GM21825 (cell line): ENCODE results near the gene SIRPB1.
"Not testable (repeated sequence)": the region's sequence is repeated elsewhere in the genome, so short reads cannot be mapped to it uniquely, and the experiment has no call there.

Experiments
- ATAC-seq: cut with Tn5 transposase; IDR thresholded peaks from one replicate; pipeline ENCODE4 v1.9.1; 2021; ENCODE audit warnings: mild to moderate bottlenecking, moderate library complexity; ENCODE audit not compliant: unreplicated experiment

SIRPB1 gene

DNA sequence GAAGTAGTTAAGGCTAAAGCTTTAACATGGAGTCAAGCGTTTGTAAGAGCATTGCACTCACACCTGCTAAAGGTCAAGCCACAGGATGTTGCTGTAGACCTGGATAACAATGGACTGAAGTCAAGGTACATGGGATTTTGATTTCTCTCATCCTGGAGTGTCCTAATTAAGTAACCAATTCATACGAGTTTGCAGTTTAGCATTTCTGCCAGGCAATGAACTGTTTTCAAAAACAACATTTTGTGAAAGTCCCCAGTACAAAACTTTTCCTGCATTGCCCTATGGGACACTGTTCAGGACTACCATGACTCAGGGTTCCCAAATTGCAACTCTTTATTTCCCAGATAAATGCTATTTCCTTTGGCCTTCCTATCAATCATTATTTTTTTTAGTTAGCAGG lies 17.4 kb upstream of the SIRPB1 start:
- no peak for ATAC-seq

DNA sequence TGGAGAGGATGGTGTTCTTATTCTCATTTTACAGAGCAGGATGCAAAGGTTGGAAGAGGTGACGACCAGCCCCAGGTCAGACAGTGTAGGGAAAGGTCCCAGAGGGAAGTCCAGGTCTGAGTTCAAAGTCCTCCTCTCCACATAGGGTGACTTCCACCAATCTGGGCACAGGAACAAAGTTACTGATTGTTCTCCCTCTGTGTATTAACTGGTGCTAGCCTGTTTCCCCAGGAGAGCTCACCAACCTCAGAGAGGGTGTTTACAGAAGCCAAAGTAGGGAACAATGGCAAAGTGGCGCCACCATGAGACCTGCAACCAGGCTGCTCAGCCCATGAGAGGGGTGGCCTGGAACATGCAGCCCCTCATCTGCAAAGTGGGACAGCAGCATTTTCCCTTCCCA lies 16.8 kb upstream of the SIRPB1 start:
- no peak for ATAC-seq

DNA sequence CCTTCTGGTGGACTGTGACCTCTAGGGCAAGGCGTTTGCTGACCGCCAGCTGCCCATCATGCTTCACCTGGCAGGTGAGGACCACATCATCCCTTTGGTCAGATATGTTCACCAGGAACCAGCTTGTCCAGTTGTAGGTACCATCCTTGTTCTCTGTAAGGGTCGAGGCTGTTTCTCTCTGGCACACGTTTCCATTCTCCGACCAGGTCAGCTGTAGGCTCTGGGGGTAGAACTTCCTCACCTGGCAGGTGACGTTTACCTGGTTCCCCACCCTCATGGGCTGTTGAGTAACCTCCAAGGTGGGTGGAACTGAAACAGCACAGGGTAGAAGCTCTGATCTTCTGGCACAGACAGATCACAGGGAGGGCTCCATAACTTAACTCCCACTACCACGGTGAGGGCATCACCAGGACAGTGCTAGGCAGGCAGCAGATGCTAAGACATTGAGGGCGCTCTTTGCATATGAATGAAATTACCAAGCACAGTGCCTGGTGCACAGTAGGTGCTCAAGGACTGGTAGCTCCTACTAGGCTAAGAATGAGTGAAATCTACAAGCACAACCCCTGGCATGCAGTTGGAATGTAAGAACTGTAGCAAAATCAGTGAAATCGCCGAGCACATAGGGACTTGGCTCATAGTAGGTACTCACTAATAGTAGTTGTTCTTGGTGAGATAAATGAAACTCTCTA lies 15.6 kb upstream of the SIRPB1 start:
- no peak for ATAC-seq

DNA sequence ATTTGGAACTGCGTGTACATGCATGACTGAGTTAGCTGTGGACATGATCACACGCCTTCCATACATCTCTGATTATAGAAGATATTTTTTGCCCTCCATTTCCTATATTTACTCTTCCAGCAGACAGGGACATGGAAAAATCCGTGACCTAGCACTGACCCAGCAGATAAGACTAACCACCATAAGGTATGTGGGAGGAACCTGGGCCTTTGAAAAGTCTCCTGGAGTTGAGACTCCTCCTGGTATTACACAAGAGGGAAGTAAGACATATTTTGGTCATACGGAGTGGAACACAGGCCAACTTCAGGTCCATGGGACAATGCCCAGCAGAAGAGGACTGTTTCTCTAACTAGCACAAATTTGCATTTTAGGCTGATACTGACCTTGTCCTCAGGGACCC lies 13.7 kb upstream of the SIRPB1 start:
- no peak for ATAC-seq

DNA sequence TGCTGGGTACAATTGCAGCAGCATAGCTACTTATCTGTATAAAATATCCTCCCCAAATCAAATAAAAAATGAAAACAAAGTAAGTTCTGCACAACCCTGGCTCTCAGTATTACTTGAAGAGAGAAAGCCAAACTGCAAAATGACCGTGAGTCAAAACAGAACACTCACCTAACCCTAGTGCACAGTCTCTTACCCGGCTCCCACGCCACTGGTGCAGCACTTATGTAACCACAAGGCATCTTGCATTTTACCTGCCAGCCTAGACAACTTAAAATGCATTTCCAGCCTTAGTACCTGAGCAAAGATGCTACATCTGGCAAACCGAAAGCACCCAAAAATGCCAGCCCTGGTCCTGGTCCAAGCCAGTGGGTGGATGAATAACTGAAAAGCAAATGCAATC lies 12.4 kb upstream of the SIRPB1 start:
- no peak for ATAC-seq

DNA sequence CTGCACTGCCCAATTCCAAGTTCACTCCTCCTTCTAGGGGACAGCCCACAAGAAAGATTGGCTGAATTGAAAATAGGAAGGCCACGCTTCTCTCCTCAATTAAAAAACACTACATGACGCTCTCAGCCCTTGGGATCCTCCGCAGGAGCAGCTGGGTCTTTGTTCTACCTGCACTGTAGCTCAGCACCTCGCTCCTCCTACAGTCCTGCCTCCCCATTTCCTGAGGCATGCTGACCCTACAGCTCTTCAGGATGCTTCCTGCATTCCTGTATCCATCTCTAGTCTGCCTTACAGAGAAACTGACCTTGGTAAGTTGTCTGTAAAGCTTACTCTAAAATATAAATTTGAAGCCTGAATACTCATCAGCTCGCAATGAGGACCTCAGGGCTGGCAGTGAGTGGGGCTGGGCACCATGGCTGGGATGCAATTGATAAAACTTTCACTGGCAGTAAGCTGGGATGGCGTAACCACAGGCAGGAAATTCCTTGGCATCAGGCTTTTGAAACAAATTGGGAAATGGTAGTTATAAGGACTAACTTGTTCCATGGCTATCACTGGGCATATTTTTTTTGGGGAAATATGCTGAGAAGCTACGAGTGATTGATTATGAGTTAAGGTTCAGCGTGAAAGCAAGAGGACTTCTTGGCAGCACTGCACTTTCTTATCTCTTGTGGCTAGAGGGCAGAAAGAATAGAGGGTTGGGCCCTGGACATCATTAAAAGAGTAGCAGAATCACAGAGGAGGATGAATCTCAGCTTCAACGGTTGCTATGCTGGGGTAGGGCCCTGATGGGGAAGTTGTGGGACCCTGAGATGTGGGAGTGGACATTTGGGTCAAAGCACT lies 11.7 kb upstream of the SIRPB1 start:
- no peak for ATAC-seq

DNA sequence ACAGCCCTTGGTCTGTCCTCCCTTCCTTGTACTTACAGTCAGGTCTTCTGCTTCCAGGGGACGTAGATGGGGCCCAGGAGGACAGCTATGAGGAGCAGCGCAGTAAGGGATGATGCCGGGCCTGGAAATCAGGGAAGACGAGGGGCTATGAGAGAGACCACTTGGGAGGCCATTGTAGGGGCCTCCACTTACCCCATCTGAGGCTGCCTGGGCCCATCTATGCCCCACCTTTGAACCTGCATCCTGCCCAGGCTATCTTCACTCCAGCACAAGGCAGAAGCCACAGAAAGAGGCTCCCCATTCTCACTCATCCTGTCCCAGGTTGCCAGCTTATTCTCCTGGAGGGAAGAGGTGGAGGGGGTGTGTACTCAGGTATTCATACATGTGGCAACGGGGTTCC lies 10.4 kb upstream of the SIRPB1 start:
- ATAC-seq, result no peak

DNA sequence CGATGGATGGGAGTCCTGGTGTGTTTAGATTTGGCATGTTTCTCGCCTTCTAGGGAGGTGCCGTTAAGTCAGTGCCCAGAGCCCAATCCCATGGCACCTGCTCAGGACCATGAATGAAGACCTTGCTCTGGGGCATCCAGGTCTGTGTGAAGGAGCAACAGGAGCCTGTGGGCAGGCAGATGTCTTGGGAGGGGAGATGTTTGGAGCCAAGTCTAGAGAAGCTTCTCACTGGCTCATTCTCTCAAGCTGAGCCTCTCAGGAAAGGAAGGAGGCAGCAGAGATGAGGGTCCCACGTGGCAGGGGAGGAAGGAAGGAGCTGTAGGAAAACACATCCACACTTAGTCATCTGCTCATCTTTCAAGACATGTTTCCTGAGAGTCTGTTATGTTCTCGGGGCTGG lies 9.5 kb upstream of the SIRPB1 start:
- no peak for ATAC-seq

DNA sequence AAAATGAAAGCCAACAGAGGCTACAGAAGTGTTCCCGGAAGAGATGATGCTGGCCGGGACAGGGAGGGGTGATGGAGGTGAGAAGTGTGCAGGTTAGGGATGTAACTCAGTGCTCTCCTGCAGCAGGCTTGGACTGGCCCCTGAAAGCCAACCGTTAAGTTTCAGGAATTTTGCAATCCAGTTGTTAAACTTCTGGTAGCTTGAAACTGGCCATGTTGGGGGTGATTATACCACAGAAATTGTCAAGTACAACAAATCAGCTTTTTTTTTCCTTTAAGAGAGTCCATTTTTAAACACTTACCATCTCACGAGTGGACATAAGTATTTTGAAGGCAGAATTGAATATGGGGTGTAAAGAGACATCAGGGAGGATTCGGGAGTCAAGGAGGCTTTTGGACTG lies 8.8 kb upstream of the SIRPB1 start:
- ATAC-seq, result no peak

DNA sequence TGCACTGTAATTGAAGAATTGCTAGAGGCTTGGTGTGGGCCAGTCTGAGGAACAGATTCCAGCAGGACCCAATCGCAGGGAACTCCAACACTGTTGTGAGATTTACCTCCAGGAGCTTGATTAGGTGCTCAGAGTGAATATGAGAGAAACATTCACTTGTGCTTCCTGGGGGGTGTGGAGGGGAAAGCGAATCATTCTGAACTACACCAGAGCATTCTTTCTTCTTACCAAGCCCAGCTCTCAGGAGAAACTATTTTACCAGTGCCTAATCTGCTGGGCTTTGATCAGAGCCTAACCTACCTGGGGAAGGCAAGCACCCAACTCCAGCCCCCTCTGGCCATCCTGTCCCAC lies 7.4 kb upstream of the SIRPB1 start:
- no peak for ATAC-seq

DNA sequence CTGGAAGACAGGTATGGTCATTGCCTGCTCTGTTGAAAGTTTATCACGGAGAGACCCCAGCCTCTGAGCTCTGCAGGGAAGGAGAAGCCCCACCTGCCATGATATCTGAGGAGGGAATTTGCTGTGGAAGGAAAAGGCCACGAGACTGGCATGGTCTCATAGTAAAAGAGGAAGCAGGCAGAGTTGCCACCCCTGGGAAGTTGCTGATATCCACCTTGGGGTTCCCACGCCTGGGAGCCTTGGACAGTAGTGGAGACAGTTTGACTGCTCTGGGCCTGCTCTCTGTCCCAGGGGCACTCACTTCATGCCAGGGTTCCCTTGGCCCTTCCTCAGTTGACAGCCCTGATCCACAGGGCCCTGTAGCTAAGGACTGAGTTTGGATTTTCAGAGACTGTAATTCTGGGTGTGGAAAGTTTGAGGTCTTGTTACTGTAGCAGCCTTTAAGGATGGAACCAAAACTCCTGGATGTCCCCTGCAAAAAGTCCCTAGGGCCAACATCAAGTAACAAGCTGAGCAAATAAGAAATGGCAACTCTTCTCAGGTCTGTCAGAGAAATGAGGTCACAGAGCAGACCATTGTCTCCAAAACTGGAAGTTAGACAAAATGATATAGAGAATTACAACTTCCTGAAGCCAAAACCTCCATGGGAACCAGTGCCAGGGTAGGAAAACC lies 6.9 kb upstream of the SIRPB1 start:
- no peak for ATAC-seq

DNA sequence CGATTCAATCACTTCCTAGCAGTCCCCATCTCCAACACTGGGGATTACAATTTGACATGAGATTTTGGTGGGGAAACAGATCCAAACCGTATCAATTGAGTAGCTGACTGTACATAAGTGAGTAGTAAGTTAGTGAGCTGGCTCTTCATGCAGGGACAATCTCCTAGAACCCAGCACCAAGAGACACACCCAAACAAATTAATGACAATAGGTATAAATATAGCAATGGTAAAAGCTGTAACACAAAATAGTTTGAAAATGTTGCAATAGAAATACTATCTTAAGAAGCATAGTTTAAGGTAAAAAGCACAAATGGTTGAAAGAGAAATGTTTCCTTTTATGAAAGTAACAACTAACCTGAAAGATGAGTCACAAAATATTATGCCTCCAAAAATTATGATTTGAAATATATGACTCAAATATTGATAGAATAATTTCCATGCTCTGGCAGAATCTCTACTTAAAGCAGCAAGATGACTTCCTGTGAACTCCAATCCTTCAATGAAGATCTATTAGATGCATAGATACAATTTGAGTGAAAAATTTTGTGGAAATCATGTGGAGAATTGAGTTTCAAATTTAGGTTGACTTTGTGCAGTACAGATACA lies 5.4 kb upstream of the SIRPB1 start:
- no peak for ATAC-seq

DNA sequence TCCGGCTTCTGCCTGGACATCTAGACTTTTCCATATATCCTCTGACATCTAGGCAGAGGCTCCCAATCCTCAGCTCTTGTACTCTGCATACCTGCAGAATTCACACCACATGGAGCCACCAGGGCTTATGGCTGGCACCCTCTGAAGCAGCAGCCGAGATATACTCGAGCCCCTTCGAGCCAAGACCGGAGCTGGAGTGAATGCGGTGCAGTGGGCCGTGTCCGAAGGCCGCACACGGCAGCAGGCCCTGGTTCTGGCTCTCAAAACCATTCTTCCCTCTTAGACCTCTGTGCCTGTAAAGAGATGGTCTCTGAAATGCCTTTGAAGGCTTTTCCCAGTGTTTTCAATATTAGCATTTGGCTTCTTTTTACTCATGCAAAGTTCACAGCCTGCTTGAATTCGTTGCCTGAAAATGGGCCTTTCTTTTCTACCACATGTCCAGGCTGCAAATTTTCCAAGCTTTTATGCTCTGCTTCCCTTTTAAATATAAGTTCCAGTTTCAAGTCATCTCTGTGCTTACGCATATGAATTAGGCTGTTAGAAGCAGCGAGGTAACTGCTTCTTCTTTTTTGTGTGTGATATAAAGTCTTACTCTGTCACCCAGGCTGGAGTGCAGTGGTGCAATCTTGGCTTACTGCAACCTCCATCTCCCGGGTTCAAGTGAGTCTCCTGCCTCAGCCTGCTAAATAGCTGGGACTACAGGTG lies 3.8 kb upstream of the SIRPB1 start:
- no peak for ATAC-seq

DNA sequence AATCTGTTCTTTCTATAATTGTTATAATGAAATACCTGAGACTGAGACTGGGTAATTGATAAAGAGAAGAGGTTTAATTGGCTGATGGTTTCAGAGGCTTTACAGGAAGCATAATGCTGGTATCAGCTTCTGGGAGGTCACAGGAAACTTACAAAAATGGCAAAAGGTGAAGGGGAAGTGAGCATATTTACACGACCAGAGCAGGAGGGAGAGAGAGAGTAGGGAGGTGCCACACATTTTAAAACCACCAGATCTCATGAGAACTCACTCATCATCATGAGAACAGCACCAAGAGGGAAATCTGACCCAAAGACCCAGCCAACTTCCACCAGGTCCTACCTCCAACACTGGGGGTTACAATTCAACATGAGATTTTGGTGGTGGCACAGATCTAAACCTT lies 2.6 kb upstream of the SIRPB1 start:
- ATAC-seq, result no peak

DNA sequence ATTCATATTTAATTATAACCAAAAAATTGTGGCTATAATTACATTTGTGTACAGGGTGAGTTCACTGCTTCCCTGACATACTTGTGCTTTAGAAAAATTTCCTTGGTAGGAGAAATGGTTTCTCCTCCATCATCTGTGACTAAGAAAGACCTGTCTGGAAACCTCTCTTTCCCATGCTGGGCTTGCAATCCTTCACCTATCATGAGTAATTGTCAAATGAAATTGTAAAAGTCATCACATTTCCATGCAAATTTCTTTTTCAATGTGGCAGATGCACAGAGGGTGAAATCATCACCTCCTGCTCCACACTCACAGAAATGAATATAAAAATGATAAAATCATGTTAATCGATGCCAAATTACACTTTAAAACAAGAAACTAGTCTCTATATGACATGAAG lies 1.5 kb upstream of the SIRPB1 start:
- ATAC-seq, result no peak

DNA sequence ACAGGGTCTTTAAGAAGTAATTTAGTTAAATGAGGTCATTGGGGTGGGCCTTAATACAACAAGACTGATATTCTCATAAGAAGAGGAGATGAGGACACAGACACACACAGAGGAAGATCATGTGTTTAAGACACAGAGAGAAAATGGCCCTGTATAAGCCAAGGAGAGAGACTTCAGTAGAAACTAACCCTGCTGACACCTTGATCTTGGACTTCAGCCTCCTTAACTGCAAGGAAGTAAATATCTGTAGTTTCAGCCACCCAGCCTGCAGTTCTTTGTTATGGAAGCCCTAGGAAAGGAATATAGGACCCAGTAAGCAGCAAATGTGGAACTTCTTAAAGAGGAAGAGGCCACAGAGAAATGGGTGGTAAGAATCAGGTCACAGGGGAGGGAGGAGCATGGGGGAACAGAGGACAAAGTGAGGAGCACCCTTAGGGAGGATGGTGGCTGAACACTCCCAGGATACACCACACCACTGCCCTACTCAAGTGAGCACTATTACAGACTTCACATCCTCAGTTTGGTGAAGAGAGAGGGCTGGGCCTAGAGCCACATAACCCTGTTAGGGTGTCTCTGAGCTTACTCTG lies 762 bp downstream of the SIRPB1 start:
- ATAC-seq, result no peak

DNA sequence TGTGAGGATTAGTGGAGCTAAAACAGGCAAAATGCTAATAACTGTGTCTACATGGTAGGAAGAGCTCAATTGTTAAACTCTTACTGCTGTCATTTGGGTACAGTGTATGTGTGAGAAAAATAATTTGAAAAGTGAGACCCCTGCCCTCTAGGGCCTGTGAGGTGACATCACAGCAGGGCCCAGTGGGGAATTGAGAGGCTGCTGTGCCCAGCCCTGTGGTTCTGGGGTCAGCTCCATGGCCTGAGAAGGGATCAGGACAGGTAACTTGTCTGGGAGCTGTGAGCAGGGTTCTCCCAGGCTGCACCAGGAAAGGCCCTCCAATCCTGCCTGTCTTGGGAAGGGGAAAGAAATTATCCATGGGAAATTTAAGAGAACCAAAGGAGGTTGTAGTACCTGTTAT lies 1.3 kb downstream of the SIRPB1 start:
- no peak for ATAC-seq

DNA sequence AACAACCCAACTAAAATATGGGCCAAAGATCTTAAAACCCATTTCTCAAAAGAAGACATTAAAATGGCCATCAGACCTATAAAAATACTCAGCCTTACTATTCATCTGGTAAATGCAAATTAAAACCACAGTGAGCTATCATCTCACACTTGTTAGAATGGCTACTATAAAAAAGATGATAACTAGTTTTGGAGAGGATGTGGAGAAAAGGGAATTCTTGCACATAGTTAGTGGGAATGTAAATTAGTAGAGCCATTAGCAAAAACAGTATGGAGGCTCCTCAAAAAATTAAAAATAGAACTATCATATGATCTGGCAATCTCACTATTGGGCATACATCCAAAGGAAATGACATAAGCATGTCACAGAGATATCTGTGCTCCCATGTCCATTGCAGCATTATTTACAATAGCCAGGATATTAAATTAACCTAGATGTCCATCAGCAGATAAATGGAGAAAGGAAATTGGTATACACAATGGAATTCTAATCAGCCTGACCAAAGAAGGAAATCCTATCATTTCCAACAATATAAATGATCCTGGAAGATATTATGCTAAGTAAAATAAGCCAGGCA lies 2.9 kb downstream of the SIRPB1 start:
- ATAC-seq, result no peak

DNA sequence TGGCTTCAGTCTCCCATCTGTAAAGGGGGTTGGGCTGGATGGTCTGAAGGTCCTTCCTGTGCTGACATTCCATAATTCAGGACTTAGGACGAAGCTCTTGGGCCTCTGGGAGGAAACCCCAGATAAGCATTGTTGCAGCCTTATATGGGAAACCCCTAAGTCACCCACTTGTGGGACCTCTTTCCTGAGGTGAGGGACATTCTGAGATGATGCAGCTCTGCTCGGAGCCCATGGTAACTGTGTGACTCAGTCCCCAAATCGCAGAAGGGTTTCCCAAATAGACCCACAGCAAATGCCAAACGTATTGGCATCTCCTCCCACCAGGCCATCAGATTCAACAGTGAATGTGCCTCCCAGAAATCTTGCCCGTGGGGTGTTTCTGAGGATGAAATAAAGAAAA lies 9.4 kb downstream of the SIRPB1 start:
- ATAC-seq, result not testable (repeated sequence)

DNA sequence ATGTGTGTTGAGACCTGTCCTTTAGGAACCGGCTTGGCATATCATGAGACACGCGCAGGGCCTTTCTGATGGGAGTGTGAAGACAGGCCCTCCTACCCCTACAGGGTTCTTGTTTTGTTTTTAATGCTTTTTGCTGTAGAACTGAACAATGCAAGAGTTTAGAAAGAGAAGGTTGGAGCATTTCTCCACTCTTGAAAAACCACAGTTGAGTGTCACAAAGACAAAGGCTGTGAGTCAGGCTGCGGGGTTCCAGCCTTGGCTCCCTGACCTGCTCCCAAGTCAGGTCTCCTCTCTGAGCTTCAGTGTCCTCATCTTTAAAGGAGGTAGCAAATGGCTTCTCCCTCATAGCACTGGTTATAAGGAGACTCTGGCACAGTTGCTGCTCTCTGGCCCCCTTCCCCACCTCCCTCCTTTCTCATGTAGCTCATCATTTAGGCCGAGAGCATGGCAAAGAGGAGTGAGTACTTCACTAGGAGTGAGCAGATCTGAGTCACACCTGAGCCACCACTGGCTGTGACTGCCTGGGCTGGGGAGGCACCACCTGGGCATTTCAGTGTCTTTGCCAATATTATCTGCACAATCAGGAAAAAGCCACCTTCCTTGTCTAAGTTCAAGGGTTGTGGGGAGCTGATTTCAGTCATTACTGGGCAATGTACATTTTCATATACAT lies 11.0 kb downstream of the SIRPB1 start:
- not testable (repeated sequence) for ATAC-seq
